H1 (cell line): ENCODE data around the gene BROX. TPM values are rescaled to one million over a fixed set of nuclear protein-coding genes. Genes with fewer than 3 reads are reported as not detected.
"Not testable (repeated sequence)": the region's sequence is repeated elsewhere in the genome, so short reads cannot be mapped to it uniquely, and the experiment has no call there.

ENCODE experiments used
- CTCF ChIA-PET: fragments of 300-600 bp; sonication (Branson Sonifier 250); formaldehyde crosslinking; loops from one replicate; lab custom pipeline; 2021; ENCODE audit not compliant: partially characterized antibody; lab: Charles Lee
- POLR2A ChIA-PET: fragments of 300-600 bp; sonication (Branson Sonifier 250); formaldehyde crosslinking; loops from one replicate; lab custom pipeline; 2021; ENCODE audit warnings: inconsistent platforms; ENCODE audit not compliant: partially characterized antibody; lab: Charles Lee
- DNase-seq, 2 experiments: peaks; one replicate each; pipeline versions ENCODE4 v3.0.0 to v3.0.0-alpha.2; 2010 to 2022; ENCODE audit warnings: low spot score in 2 of 2, low read depth in 1 of 2, mixed read lengths in 1 of 2
- FAIRE-seq: peaks from 2 replicates; lab custom pipeline; 2011; peaks lifted over from hg19 to GRCh38; lab: Jason Lieb, UNC
- H2AFZ ChIP-seq: 2 replicates; pipeline ENCODE4 v1.8.1; 2012; ENCODE audit warnings: low read length, inconsistent platforms
- H2AK5ac ChIP-seq: 2 replicates; pipeline ENCODE4 v1.6.1; 2013; ENCODE audit warnings: low read depth, low read length
- H2BK120ac ChIP-seq: replicated peaks from 2 replicates; pipeline ENCODE3; 2013; ENCODE audit warnings: low read depth, low read length, inconsistent platforms
- H2BK12ac ChIP-seq: 2 replicates; pipeline ENCODE4 v1.6.1; 2013; ENCODE audit warnings: low read depth, low read length
- H2BK15ac ChIP-seq: 2 replicates; pipeline ENCODE4 v1.6.1; 2013; ENCODE audit warnings: low read length
- H2BK20ac ChIP-seq: 2 replicates; pipeline ENCODE4 v1.6.1; 2013; ENCODE audit warnings: low read length
- H2BK5ac ChIP-seq: 2 replicates; pipeline ENCODE4 v1.6.1; 2013; ENCODE audit warnings: low read depth, low read length
- H3K14ac ChIP-seq: 2 replicates; pipeline ENCODE4 v1.6.1; 2013; ENCODE audit warnings: inconsistent platforms; ENCODE audit not compliant: insufficient read length
- H3K18ac ChIP-seq: 2 replicates; pipeline ENCODE4 v1.6.1; 2013; ENCODE audit warnings: low read length; ENCODE audit errors: extremely low read depth
- H3K23ac ChIP-seq: 2 replicates; pipeline ENCODE4 v1.6.1; 2013; ENCODE audit warnings: inconsistent platforms; ENCODE audit not compliant: insufficient read length
- H3K23me2 ChIP-seq: 2 replicates; pipeline ENCODE4 v1.6.1; 2013; ENCODE audit warnings: low read depth, low read length
- H3K27ac ChIP-seq: 2 replicates; pipeline ENCODE4 v1.6.1; 2011; ENCODE audit warnings: low read depth, low read length, inconsistent platforms
- H3K27me3 ChIP-seq, 4 experiments: replicated peaks in 1 of 4; 1 replicate in 1 of 4; 2 replicates in 3 of 4; pipeline versions ENCODE4 v1.6.1 to v1.8.1; 2011 to 2013; ENCODE audit warnings: low read length in 3 of 4, mild to moderate bottlenecking in 3 of 4, inconsistent platforms in 2 of 4, mixed read lengths in 2 of 4, moderate library complexity in 1 of 4; ENCODE audit not compliant: control insufficient read depth in 3 of 4, insufficient read depth in 3 of 4; ENCODE audit errors: extremely low read depth in 1 of 4
- H3K36me3 ChIP-seq, 4 experiments: 2 replicates each; pipeline versions ENCODE4 v1.6.1 to v1.8.1; 2011 to 2013; ENCODE audit warnings: mild to moderate bottlenecking in 4 of 4, low read length in 3 of 4, moderate library complexity in 2 of 4, control low read depth in 1 of 4, inconsistent platforms in 1 of 4; ENCODE audit not compliant: insufficient read depth in 4 of 4, control insufficient read depth in 2 of 4
- H3K4ac ChIP-seq: replicated peaks from 2 replicates; pipeline ENCODE3; 2013; ENCODE audit warnings: low read length, low read depth, mixed read lengths, inconsistent platforms; ENCODE audit not compliant: insufficient read length
- H3K4me1 ChIP-seq, 4 experiments: replicated peaks in 1 of 4; 1 replicate in 1 of 4; 2 replicates in 3 of 4; pipeline versions ENCODE4 v1.6.1 to v1.8.1; 2011 to 2013; ENCODE audit warnings: low read length in 3 of 4, inconsistent platforms in 2 of 4, mixed read lengths in 1 of 4; ENCODE audit not compliant: insufficient read depth in 4 of 4, control insufficient read depth in 3 of 4
- H3K4me2 ChIP-seq, 2 experiments: 2 replicates each; pipeline versions ENCODE4 v1.6.1 to v1.8.1; 2011 to 2013; ENCODE audit warnings: low read depth in 2 of 2, low read length in 2 of 2, control low read depth in 1 of 2, inconsistent platforms in 1 of 2, mild to moderate bottlenecking in 1 of 2; ENCODE audit not compliant: insufficient read depth in 1 of 2
- H3K4me3 ChIP-seq, 4 experiments: fragments of 200-600, 300-600 bp in 1 of 4; sonication (generic), shearing (Covaris generic), sonication (Bioruptor Twin) in 1 of 4; 2 replicates each; pipeline versions ENCODE4 v1.5.1 to v1.8.1; 2011 to 2016; ENCODE audit warnings: low read length in 4 of 4, low read depth in 3 of 4, control low read depth in 2 of 4, inconsistent platforms in 2 of 4, mild to moderate bottlenecking in 2 of 4, mixed read lengths in 1 of 4, moderate library complexity in 1 of 4; ENCODE audit not compliant: insufficient read depth in 2 of 4; ENCODE audit errors: extremely low read depth in 1 of 4
- H3K56ac ChIP-seq: replicated peaks from 2 replicates; pipeline ENCODE3; 2013; ENCODE audit warnings: low read depth, mild to moderate bottlenecking, mixed read lengths, low read length, inconsistent platforms; ENCODE audit not compliant: insufficient read length
- H3K79me1 ChIP-seq: 2 replicates; pipeline ENCODE4 v1.6.1; 2013; ENCODE audit warnings: low read depth, low read length, control low read depth
- H3K79me2 ChIP-seq, 2 experiments: 2 replicates each; pipeline versions ENCODE4 v1.6.1 to v1.8.1; 2012 to 2013; ENCODE audit warnings: low read length in 2 of 2, mild to moderate bottlenecking in 2 of 2, inconsistent platforms in 1 of 2; ENCODE audit not compliant: insufficient read depth in 2 of 2, control insufficient read depth in 1 of 2
- H3K9ac ChIP-seq, 4 experiments: replicated peaks in 1 of 4; 1 replicate in 1 of 4; 2 replicates in 3 of 4; pipeline versions ENCODE4 v1.6.1 to v1.8.1; 2011 to 2013; ENCODE audit warnings: low read depth in 3 of 4, low read length in 3 of 4, control low read depth in 2 of 4, mild to moderate bottlenecking in 2 of 4, moderate library complexity in 2 of 4, inconsistent platforms in 1 of 4; ENCODE audit errors: extremely low read depth in 1 of 4
- H3K9me3 ChIP-seq, 2 experiments: 2 replicates each; pipeline versions ENCODE4 v1.6.1 to v1.8.1; 2012 to 2013; ENCODE audit warnings: mild to moderate bottlenecking in 2 of 2, moderate library complexity in 2 of 2, control low read depth in 1 of 2, inconsistent platforms in 1 of 2, low read depth in 1 of 2, low read length in 1 of 2, mixed read lengths in 1 of 2; ENCODE audit not compliant: insufficient read depth in 2 of 2
- H4K20me1 ChIP-seq, 2 experiments: replicated peaks in 1 of 2; 2 replicates each; pipeline versions ENCODE3 to v1.8.1; 2011 to 2013; ENCODE audit warnings: inconsistent platforms in 2 of 2, low read length in 2 of 2, mild to moderate bottlenecking in 1 of 2; ENCODE audit not compliant: insufficient read depth in 2 of 2, control insufficient read depth in 1 of 2
- H4K5ac ChIP-seq: 2 replicates; pipeline ENCODE4 v1.6.1; 2013; ENCODE audit warnings: low read length, low read depth, mixed read lengths, inconsistent platforms; ENCODE audit not compliant: insufficient read length
- H4K8ac ChIP-seq: 2 replicates; pipeline ENCODE4 v1.8.0; 2013; ENCODE audit warnings: mild to moderate bottlenecking, moderate library complexity, low read length, inconsistent platforms; ENCODE audit not compliant: insufficient read depth; ENCODE audit errors: extremely low read depth
- H4K91ac ChIP-seq: replicated peaks from 2 replicates; pipeline ENCODE3; 2013; ENCODE audit warnings: low read length, mixed read lengths, inconsistent platforms; ENCODE audit not compliant: insufficient read length
- WGBS, 2 experiments: shearing (Covaris generic) in 1 of 2; methylation state at CpG; one replicate each; pipeline versions ENCODE4 v1.1.6 to v1.1.7; 2013 to 2015; ENCODE audit warnings: low lambda C conversion rate in 2 of 2, mixed read lengths in 2 of 2, inconsistent platforms in 1 of 2, low coverage in 1 of 2, missing lambda C conversion rate in 1 of 2; ENCODE audit not compliant: insufficient replicate concordance in 2 of 2, insufficient coverage in 1 of 2, insufficient read length in 1 of 2; ENCODE audit errors: extremely low coverage in 1 of 2, missing lambda C conversion rate in 1 of 2; 5-methylcytosine and 5-hydroxymethylcytosine counted together
- polyA plus RNA-seq, 7 experiments: library from polyadenylated mRNA; depleted of rRNA in 3 of 7; stranded (reverse) in 5 of 7; unstranded in 2 of 7; fragments of >200 nt in 5 of 7; fragments of 200-250 nt in 2 of 7; gene quantifications; 1 replicate in 5 of 7; 2 replicates in 1 of 7; 4 replicates in 1 of 7; pipeline versions ENCODE4 v1.2.1 to v1.2.3, GENCODE V29; 2011 to 2013; ENCODE audit warnings: missing spikeins in 2 of 7, mixed read lengths in 2 of 7
- total RNA-seq: library from RNA; stranded (reverse); fragmentation: NEBNext Ultra II Directional; extraction: Animal tissue kit (Norgen Biotek cat#: 25700); gene quantifications from 2 replicates; pipeline ENCODE4 v1.2.1, GENCODE V29; 2021

The BROX gene
- total and polyA plus RNA-seq, 2 of the 8 experiments (the other 6 are each of a cell fraction or from before 2014, with no cell fraction given), result 3.8 to 26.7 TPM

DNA sequence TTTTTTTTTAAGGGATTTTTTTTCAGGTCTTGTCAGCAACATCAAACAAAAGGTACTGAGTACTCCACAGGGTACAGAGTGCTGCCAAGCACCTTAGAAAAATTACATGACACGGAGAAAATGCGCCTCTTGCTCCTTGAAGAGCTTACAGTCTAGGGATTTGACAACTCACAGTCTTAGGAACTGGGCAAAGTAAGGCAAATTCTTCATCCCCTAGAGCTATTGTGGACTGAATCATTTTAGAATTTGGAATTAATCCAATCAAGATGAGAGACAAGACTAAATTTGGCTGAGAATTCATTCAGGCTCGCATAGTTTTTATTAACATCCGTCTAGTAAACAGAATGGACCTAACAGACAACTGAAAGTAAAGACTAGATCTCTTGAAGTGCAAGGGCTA is 44.2 kb upstream of the BROX start:
- H3K4me1 ChIP-seq, H2BK5ac ChIP-seq, H3K23ac ChIP-seq, H4K5ac ChIP-seq, H3K14ac ChIP-seq, H2BK120ac ChIP-seq, H4K91ac ChIP-seq, H3K56ac ChIP-seq, H4K20me1 ChIP-seq, FAIRE-seq, POLR2A ChIA-PET, H3K9me3 ChIP-seq, H3K79me1 ChIP-seq, H3K18ac ChIP-seq, H4K8ac ChIP-seq, H3K9ac ChIP-seq, H2BK20ac ChIP-seq, H3K4me2 ChIP-seq, H2AK5ac ChIP-seq, CTCF ChIA-PET, H3K27me3 ChIP-seq, H3K79me2 ChIP-seq, H3K23me2 ChIP-seq, H2BK15ac ChIP-seq, H3K4ac ChIP-seq, H3K4me3 ChIP-seq, H3K27ac ChIP-seq, H2BK12ac ChIP-seq, DNase-seq, H2AFZ ChIP-seq: not testable (repeated sequence)
- peaks cover 11 to 68% (median 35%) of the 10 kb centered on the region in 4 experiments for H3K36me3 ChIP-seq
- no CpG with 5 or more reads among the region's 4 CpGs for WGBS, 2 experiments

DNA sequence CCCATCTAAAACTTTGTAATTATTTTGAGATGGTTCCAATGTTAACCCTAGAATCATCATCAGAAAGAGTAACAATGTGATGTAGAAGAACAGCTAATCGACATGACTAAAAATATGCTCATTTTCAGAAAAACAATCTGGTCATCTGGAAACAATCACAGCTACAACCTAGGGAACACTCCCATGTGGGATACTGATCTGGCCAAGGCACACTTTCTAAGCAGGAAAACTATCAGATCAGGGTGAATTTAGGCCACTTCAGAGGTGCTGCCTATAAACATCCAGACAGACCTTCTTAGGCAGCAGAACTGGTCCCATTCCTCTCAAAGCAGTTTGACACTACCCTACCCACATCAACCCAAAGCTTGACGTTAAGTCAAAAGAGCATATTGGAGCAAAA is 43.3 kb upstream of the BROX start:
- H3K4me2 ChIP-seq, H3K4me1 ChIP-seq, H2BK5ac ChIP-seq, H3K9me3 ChIP-seq, H3K79me1 ChIP-seq, POLR2A ChIA-PET, DNase-seq, H3K18ac ChIP-seq, H3K4ac ChIP-seq, H4K91ac ChIP-seq, H2BK12ac ChIP-seq, H4K8ac ChIP-seq, H3K14ac ChIP-seq, H2BK15ac ChIP-seq, H3K4me3 ChIP-seq, CTCF ChIA-PET, H3K27me3 ChIP-seq, H3K56ac ChIP-seq, H3K27ac ChIP-seq, H2AFZ ChIP-seq, H3K79me2 ChIP-seq, H3K9ac ChIP-seq, H4K5ac ChIP-seq, H3K23me2 ChIP-seq, FAIRE-seq, H2BK120ac ChIP-seq, H2BK20ac ChIP-seq, H2AK5ac ChIP-seq, H3K23ac ChIP-seq, H4K20me1 ChIP-seq: not testable (repeated sequence)
- H3K36me3 ChIP-seq, result peaks cover 7 to 59% (median 28%) of the 10 kb centered on the region in 4 experiments
- 89% methylated on average over 1 of the region's 2 CpGs; no CpG with 5 or more reads in 1 of the 2 experiments for WGBS, 2 experiments
